SK-N-SH (cell line): ENCODE results near the gene DNAJB12. TPM values are rescaled to one million over a fixed set of nuclear protein-coding genes. Genes with fewer than 3 reads are reported as not detected.

ENCODE experiments used
- CTCF ChIA-PET: fragments of 300-600, 350-600 bp; formaldehyde crosslinking; extraction: SDS; loops from one replicate; lab custom pipeline; 2021; lab: Yijun Ruan, JAX
- POLR2A ChIA-PET: fragments of 350-600 bp; sonication (Branson Sonifier 250); formaldehyde crosslinking; extraction: SDS; loops from one replicate; lab custom pipeline; 2020; ENCODE audit warnings: antibody characterized with exemption, inconsistent platforms; lab: Yijun Ruan, JAX
- DNase-seq: peaks from one replicate; pipeline ENCODE4 v3.0.0; 2012
- H2AFZ ChIP-seq: fragments of 200-600 bp; sonication (generic); 2 replicates; pipeline ENCODE4 v1.8.1; 2016; ENCODE audit warnings: antibody characterized with exemption, mild to moderate bottlenecking, low read depth
- H3F3A ChIP-seq: fragments of 200-600 bp; sonication (generic); replicated peaks from 2 replicates; pipeline ENCODE3; 2016; ENCODE audit warnings: antibody characterized with exemption, mild to moderate bottlenecking; ENCODE audit not compliant: insufficient read depth
- H3K27ac ChIP-seq, 2 experiments: fragments of 200-500 bp in 1 of 2; fragments of 200-600 bp in 1 of 2; sonication (Bioruptor generic) in 1 of 2; sonication (generic), shearing (Covaris generic) in 1 of 2; 2 replicates each; pipeline versions ENCODE4 v1.5.1 to v1.6.1; 2014 to 2016; ENCODE audit warnings: low read depth in 2 of 2, inconsistent platforms in 1 of 2, low read length in 1 of 2, mild to moderate bottlenecking in 1 of 2, mixed read lengths in 1 of 2
- H3K27me3 ChIP-seq: fragments of 200-600 bp; sonication (generic), shearing (Covaris generic); 2 replicates; pipeline ENCODE4 v1.6.1; 2016; ENCODE audit warnings: mixed run types; ENCODE audit not compliant: insufficient read depth
- H3K36me3 ChIP-seq, 2 experiments: fragments of 200-500 bp in 1 of 2; fragments of 200-600 bp in 1 of 2; sonication (Bioruptor generic) in 1 of 2; sonication (generic) in 1 of 2; replicated peaks in 1 of 2; 2 replicates each; pipeline versions ENCODE3 to v1.5.1; 2014 to 2016; ENCODE audit warnings: low read length in 1 of 2, mild to moderate bottlenecking in 1 of 2; ENCODE audit not compliant: insufficient read depth in 2 of 2, control insufficient read depth in 1 of 2
- H3K4me1 ChIP-seq, 2 experiments: fragments of 200-500 bp in 1 of 2; fragments of 200-600 bp in 1 of 2; sonication (Bioruptor generic) in 1 of 2; sonication (generic), shearing (Covaris generic) in 1 of 2; 2 replicates each; pipeline versions ENCODE4 v1.5.1 to v1.6.1; 2014 to 2016; ENCODE audit warnings: low read depth in 1 of 2, low read length in 1 of 2, mixed run types in 1 of 2; ENCODE audit not compliant: insufficient read depth in 2 of 2, control insufficient read depth in 1 of 2
- H3K4me2 ChIP-seq: fragments of 200-600 bp; sonication (generic), shearing (Covaris generic); 2 replicates; pipeline ENCODE4 v1.6.1; 2017; ENCODE audit warnings: mixed run types
- H3K4me3 ChIP-seq, 2 experiments: fragments of 200-500 bp in 1 of 2; fragments of 200-600 bp in 1 of 2; sonication (Bioruptor generic) in 1 of 2; sonication (generic), shearing (Covaris generic) in 1 of 2; 2 replicates each; pipeline versions ENCODE4 v1.5.1 to v1.8.1; 2014 to 2016; ENCODE audit warnings: low read depth in 2 of 2, inconsistent platforms in 1 of 2, low read length in 1 of 2, mild to moderate bottlenecking in 1 of 2, mixed read lengths in 1 of 2, moderate library complexity in 1 of 2
- H3K79me2 ChIP-seq: fragments of 200-600 bp; sonication (generic); 2 replicates; pipeline ENCODE4 v1.8.1; 2017; ENCODE audit warnings: mild to moderate bottlenecking; ENCODE audit not compliant: insufficient read depth
- H3K9ac ChIP-seq: fragments of 200-600 bp; sonication (generic); 2 replicates; pipeline ENCODE4 v1.6.1; 2017; ENCODE audit warnings: mixed run types
- H3K9me2 ChIP-seq: fragments of 200-600 bp; sonication (generic); 2 replicates; pipeline ENCODE4 v1.6.1; 2017; ENCODE audit warnings: mixed run types
- H3K9me3 ChIP-seq: fragments of 200-600 bp; sonication (generic); 2 replicates; pipeline ENCODE4 v1.6.1; 2017; ENCODE audit warnings: mixed run types, mild to moderate bottlenecking, moderate library complexity
- H4K20me1 ChIP-seq: fragments of 200-600 bp; sonication (generic); 2 replicates; pipeline ENCODE4 v1.6.1; 2017; ENCODE audit warnings: mild to moderate bottlenecking, mixed run types; ENCODE audit not compliant: insufficient read depth
- ELF1 ChIP-seq: IDR thresholded peaks from 2 replicates; pipeline ENCODE4 v1.4.0; 2012
- EZH2phosphoT487 ChIP-seq: fragments of 200-600 bp; sonication (generic); IDR thresholded peaks from 2 replicates; pipeline ENCODE4 v1.6.1; 2017; ENCODE audit warnings: low read depth, mixed run types, mild to moderate bottlenecking, antibody characterized with exemption, moderate library complexity, borderline replicate concordance
- FOSL2 ChIP-seq: IDR thresholded peaks from 2 replicates; pipeline ENCODE4 v1.4.0; 2012; ENCODE audit warnings: low read depth, mild to moderate bottlenecking, moderate library complexity, borderline replicate concordance
- FOXJ3 ChIP-seq: sonication (generic); formaldehyde crosslinking; IDR thresholded peaks from 2 replicates; pipeline ENCODE4 v1.5.1; 2020; ENCODE audit warnings: mild to moderate bottlenecking, missing genetic modification reagents
- FOXM1 ChIP-seq: IDR thresholded peaks from 2 replicates; pipeline ENCODE4 v1.4.0; 2012; ENCODE audit warnings: low read depth, mild to moderate bottlenecking
- GABPA ChIP-seq: IDR thresholded peaks from 2 replicates; pipeline ENCODE4 v1.4.0; 2012; ENCODE audit warnings: low read depth, mild to moderate bottlenecking
- MEF2A ChIP-seq: IDR thresholded peaks from 2 replicates; pipeline ENCODE4 v1.4.0; 2012; ENCODE audit warnings: low read depth, borderline replicate concordance
- PBX3 ChIP-seq: IDR thresholded peaks from 2 replicates; pipeline ENCODE4; 2012
- RCOR1 ChIP-seq: fragments of 150-350 bp; IDR thresholded peaks from 2 replicates; pipeline ENCODE4 v1.6.1; 2017; ENCODE audit warnings: antibody characterized with exemption, low read length
- RXRA ChIP-seq: IDR thresholded peaks from 2 replicates; pipeline ENCODE4 v1.4.0; 2012; ENCODE audit warnings: low read depth, mild to moderate bottlenecking, borderline replicate concordance
- TCF12 ChIP-seq: IDR thresholded peaks from 2 replicates; pipeline ENCODE4 v1.4.0; 2012
- TEAD4 ChIP-seq: IDR thresholded peaks from 2 replicates; pipeline ENCODE4 v1.4.0; 2012; ENCODE audit warnings: mild to moderate bottlenecking, borderline replicate concordance; ENCODE audit not compliant: insufficient read depth
- YY1 ChIP-seq: IDR thresholded peaks from 2 replicates; pipeline ENCODE4 v1.4.0; 2012; ENCODE audit warnings: low read depth, mild to moderate bottlenecking
- WGBS: methylation state at CpG from one replicate; pipeline ENCODE4 v1.1.6; 2017; ENCODE audit warnings: low lambda C conversion rate; 5-methylcytosine and 5-hydroxymethylcytosine counted together
- polyA plus RNA-seq, 3 experiments: library from polyadenylated mRNA; depleted of rRNA; stranded (reverse); fragments of >200 nt; gene quantifications; 2 replicates each; pipeline ENCODE4 v1.2.3, GENCODE V29; 2012
- TF ChIP-seq, protein P1 (sequence below): IDR thresholded peaks from 2 replicates; pipeline ENCODE4 v1.6.1; 2012; ENCODE audit warnings: mild to moderate bottlenecking, low read depth, low read length, moderate library complexity
- TF ChIP-seq, protein P2 (sequence below): IDR thresholded peaks from 2 replicates; pipeline ENCODE4 v1.4.0; 2012; ENCODE audit warnings: low read depth
- TF ChIP-seq, protein P3 (sequence below): IDR thresholded peaks from 2 replicates; pipeline ENCODE4 v1.4.0; 2012; ENCODE audit warnings: low read depth, borderline replicate concordance

Gene DNAJB12
- polyA plus RNA-seq, 1 of the 3 experiments (the other 2 are of a cell fraction): 25.8 TPM

DNA sequence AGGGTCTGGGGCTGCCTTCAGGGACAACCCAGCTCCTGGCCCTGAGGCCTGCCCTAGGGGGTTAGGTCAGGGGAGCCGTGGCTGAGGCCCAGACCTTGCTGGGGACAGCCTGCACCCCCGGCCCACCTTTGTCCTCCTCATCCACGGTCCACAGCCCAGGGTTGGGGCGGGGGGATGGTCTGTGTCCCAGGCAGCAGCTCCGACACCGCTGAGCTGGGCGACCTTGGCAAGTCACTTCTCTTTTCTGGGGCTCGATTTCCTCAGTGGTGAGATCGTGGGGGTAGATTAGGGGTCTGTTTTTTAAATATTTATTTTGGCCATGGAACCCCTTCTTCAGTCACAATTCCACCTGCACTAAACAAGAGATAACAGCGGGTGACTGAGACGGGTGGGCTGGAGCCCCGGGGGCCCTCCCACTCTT lies 30.9 kb downstream of the DNAJB12 start:
- no peaks in the 10 kb centered on the region for H4K20me1 ChIP-seq
- H3F3A ChIP-seq: peaks cover 19% of the 10 kb centered on the region
- H3K9ac ChIP-seq: no peak overlapping the region
- H2AFZ ChIP-seq: no peak overlapping the region
- no peaks in the 10 kb centered on the region for H3K9me3 ChIP-seq
- H3K9me2 ChIP-seq: no peaks in the 10 kb centered on the region
- DNase-seq: no peak
- H3K36me3 ChIP-seq: no peaks in the 10 kb centered on the region
- no peaks in the 10 kb centered on the region for H3K79me2 ChIP-seq
- 98% methylated on average over 6 of the region's 12 CpGs for WGBS
- peaks cover 36 to 75% of the 10 kb centered on the region in 2 experiments for H3K4me1 ChIP-seq
- H3K27me3 ChIP-seq: no peaks in the 10 kb centered on the region
- no peak overlapping the region for H3K4me2 ChIP-seq
- POLR2A ChIA-PET: interaction anchor here (1.3 to 15.0 kb wide), 3 partner anchors 48 to 76 kb away, joined by 3 to 234 read pairs (median 188); partner anchors contain the start of gene DDIT4
- CTCF ChIA-PET: interaction anchor here (0.7 to 4.5 kb wide), 3 partner anchors 11 to 65 kb away, joined by 3 to 31 read pairs (median 3); partner anchors contain the start of gene DDIT4
- TF ChIP-seq, protein P1, sequence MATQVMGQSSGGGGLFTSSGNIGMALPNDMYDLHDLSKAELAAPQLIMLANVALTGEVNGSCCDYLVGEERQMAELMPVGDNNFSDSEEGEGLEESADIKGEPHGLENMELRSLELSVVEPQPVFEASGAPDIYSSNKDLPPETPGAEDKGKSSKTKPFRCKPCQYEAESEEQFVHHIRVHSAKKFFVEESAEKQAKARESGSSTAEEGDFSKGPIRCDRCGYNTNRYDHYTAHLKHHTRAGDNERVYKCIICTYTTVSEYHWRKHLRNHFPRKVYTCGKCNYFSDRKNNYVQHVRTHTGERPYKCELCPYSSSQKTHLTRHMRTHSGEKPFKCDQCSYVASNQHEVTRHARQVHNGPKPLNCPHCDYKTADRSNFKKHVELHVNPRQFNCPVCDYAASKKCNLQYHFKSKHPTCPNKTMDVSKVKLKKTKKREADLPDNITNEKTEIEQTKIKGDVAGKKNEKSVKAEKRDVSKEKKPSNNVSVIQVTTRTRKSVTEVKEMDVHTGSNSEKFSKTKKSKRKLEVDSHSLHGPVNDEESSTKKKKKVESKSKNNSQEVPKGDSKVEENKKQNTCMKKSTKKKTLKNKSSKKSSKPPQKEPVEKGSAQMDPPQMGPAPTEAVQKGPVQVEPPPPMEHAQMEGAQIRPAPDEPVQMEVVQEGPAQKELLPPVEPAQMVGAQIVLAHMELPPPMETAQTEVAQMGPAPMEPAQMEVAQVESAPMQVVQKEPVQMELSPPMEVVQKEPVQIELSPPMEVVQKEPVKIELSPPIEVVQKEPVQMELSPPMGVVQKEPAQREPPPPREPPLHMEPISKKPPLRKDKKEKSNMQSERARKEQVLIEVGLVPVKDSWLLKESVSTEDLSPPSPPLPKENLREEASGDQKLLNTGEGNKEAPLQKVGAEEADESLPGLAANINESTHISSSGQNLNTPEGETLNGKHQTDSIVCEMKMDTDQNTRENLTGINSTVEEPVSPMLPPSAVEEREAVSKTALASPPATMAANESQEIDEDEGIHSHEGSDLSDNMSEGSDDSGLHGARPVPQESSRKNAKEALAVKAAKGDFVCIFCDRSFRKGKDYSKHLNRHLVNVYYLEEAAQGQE: no peak
- no peak for TF ChIP-seq TEAD4
- no peak for TF ChIP-seq GABPA
- TF ChIP-seq, protein P2, sequence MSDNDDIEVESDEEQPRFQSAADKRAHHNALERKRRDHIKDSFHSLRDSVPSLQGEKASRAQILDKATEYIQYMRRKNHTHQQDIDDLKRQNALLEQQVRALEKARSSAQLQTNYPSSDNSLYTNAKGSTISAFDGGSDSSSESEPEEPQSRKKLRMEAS: no peak
- TF ChIP-seq FOSL2: no peak
- TF ChIP-seq FOXJ3 (CRISPR knock-in tag): no peak
- no peak for TF ChIP-seq EZH2phosphoT487
- no peak for TF ChIP-seq TCF12
- TF ChIP-seq RCOR1: no peak
- no peak for TF ChIP-seq YY1
- no peak for TF ChIP-seq RXRA
- TF ChIP-seq, protein P3, sequence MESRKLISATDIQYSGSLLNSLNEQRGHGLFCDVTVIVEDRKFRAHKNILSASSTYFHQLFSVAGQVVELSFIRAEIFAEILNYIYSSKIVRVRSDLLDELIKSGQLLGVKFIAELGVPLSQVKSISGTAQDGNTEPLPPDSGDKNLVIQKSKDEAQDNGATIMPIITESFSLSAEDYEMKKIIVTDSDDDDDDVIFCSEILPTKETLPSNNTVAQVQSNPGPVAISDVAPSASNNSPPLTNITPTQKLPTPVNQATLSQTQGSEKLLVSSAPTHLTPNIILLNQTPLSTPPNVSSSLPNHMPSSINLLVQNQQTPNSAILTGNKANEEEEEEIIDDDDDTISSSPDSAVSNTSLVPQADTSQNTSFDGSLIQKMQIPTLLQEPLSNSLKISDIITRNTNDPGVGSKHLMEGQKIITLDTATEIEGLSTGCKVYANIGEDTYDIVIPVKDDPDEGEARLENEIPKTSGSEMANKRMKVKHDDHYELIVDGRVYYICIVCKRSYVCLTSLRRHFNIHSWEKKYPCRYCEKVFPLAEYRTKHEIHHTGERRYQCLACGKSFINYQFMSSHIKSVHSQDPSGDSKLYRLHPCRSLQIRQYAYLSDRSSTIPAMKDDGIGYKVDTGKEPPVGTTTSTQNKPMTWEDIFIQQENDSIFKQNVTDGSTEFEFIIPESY: no peak
- no peak for TF ChIP-seq FOXM1
- no peak for TF ChIP-seq MEF2A
- TF ChIP-seq ELF1: no peak
- no peak for TF ChIP-seq PBX3
- H3K4me3 ChIP-seq: no peak overlapping the region
- H3K27ac ChIP-seq: peak overlapping the region in 1 of 2 experiments; percentile 48; a peak in 1 of 4 replicates
